Neural crest cell (in vitro differentiated cells): Measurements from ENCODE around the gene ZNF664. TPM values are rescaled to one million over a fixed set of nuclear protein-coding genes. Genes with fewer than 3 reads are reported as not detected.

Experiments used
- DNase-seq: peaks from one replicate; pipeline ENCODE4 v3.0.0; 2021; ENCODE audit warnings: low read depth, mixed read lengths, low spot score
- H3K27ac Mint-ChIP-seq: one replicate; pipeline ENCODE4 v1.8.0; 2021; ENCODE audit warnings: mild to moderate bottlenecking, mixed read lengths; ENCODE audit not compliant: unreplicated experiment
- H3K27me3 Mint-ChIP-seq: 2 replicates; pipeline ENCODE4 v1.8.0; 2021; ENCODE audit warnings: low read depth, mild to moderate bottlenecking, mixed read lengths
- H3K36me3 Mint-ChIP-seq: 2 replicates; pipeline ENCODE4 v1.8.0; 2021; ENCODE audit warnings: low read depth, mild to moderate bottlenecking, mixed read lengths
- H3K4me1 Mint-ChIP-seq: 2 replicates; pipeline ENCODE4 v1.8.0; 2021; ENCODE audit warnings: mixed read lengths
- H3K4me3 Mint-ChIP-seq: one replicate; pipeline ENCODE4 v1.8.0; 2021; ENCODE audit warnings: mild to moderate bottlenecking, mixed read lengths
- H3K9me3 Mint-ChIP-seq: 2 replicates; pipeline ENCODE4 v1.8.0; 2021; ENCODE audit warnings: mixed read lengths
- CTCF ChIP-seq: fragments of 200-600 bp; sonication (generic); conservative IDR thresholded peaks from 2 replicates; pipeline ENCODE4 v1.5.0; 2021; ENCODE audit warnings: antibody characterized with exemption, mild to moderate bottlenecking
- total RNA-seq: library from RNA; stranded (reverse); gene quantifications from 2 replicates; pipeline ENCODE4 v1.2.1, GENCODE V29; 2021

The ZNF664 gene
- total RNA-seq, 1 donor from 2014 or later: 156 TPM

DNA sequence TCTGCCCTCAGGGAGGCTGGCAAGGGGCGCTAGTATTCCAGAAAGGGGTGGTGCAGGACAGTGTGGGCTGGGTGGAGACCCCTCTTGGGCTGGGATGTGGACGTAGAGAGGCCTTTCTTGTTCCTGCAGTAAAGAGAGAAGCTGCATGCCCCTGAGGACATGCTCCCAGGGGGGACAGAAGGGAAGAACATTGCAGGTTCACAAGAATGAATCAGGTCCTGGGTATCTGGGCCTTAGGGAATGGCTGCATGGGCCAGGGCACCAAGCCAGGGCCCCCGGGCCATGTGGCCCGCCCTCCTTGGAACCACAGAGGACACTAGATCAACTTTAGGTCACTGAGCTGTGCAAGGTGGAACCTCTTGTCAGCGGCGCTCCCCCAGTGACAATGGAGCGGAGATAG is 51.8 kb downstream of the ZNF664 start:
- peaks cover 18% of the 10 kb centered on the region for H3K4me1 Mint-ChIP-seq
- no peaks in the 10 kb centered on the region for H3K36me3 Mint-ChIP-seq
- no peak for TF ChIP-seq CTCF
- H3K9me3 Mint-ChIP-seq: no peaks in the 10 kb centered on the region
- H3K27me3 Mint-ChIP-seq: no peaks in the 10 kb centered on the region
- DNase-seq: no peak
- H3K4me3 Mint-ChIP-seq: no peak overlapping the region
- no peak overlapping the region for H3K27ac Mint-ChIP-seq

DNA sequence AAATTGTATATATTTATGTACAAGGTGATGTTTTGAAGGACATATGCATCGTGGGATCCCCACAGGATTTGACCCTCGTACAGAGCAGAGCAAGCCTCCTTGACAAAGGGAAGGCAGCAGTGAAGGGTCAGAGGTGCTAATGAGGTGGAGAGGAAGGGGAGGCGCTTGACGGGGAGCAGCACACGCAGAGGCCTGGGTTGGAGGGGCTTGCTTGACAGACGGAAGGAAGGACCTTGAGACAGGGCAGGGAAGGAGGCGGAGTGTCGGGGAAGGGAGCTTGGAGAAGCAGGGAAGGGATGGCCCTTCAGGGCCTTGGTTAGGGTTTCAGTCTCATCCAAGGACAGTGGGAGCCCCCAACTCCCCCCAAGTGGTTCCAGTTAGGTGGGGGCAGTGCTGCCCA is 52.6 kb downstream of the ZNF664 start:
- Mint-ChIP-seq H3K4me3 (no peak overlapping the region), H3K4me1 (peaks cover 23% of the 10 kb centered on the region), H3K27ac (no peak overlapping the region), H3K36me3 (no peaks in the 10 kb centered on the region), H3K9me3 (no peaks in the 10 kb centered on the region), H3K27me3 (no peaks in the 10 kb centered on the region)
- no peak for TF ChIP-seq CTCF
- no peak for DNase-seq

DNA sequence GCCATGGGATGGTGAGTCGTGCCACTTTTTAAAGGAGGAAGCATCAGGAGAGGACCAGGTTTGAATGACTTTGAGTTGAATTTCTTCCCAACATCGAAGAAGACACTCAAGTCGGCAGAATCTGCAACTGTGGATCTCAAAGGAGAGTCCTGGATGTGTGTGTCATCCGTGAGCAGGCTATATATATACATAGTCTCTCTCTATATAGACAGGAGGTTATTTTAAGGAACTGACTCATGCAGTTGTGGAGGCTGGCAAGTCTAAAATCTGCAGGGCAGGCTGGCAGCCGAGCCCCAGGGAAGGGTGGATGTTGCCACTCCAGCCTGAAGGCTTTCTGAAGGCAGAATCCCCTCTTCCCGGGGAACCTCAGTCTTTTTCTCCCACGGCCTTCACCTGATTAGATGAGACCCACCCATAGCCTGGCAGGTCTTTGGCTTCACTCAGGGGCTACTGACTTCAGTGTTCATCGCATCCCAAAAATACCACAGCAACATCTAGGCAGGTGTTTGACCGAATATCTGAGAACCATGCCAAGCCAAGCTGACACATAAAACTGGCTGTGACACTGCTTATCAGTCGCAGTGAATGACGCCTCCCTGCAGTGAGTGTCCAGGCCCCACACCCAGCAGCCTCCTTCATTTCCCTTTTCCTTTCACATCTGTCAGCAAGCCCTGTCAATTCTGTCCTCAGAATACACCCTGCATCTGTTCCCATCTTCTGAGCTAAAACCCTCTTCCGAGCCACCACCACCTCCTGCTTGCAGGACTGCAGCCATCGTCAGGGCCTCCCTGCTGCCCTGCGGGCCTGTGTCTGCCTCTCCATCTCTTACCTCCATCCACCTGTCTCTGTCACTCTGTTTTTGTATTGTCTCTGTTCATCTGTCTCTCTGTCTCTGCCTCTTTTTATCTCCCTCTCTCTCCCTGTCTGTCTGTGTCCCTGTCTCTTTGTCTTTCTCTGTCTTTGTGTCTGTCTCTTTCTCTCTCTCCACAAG is 54.0 kb downstream of the ZNF664 start:
- DNase-seq: no peak
- Mint-ChIP-seq H3K4me1 (peaks cover 24% of the 10 kb centered on the region), H3K36me3 (no peaks in the 10 kb centered on the region), H3K4me3 (no peak overlapping the region), H3K27me3 (no peaks in the 10 kb centered on the region), H3K9me3 (no peaks in the 10 kb centered on the region), H3K27ac (peak overlapping the region; percentile 52)
- TF ChIP-seq CTCF: no peak

- Mint-ChIP-seq H3K9me3 (no peaks in the 10 kb centered on the region), H3K27ac (no peak overlapping the region), H3K36me3 (no peaks in the 10 kb centered on the region)
Observed at GRCh38 chr12:124027753-124028554, 54.9 kb downstream of the ZNF664 start.

More at GRCh38 chr12:124027753-124028554, 54.9 kb downstream of the ZNF664 start:
- Mint-ChIP-seq H3K27me3 (no peaks in the 10 kb centered on the region), H3K4me3 (no peak overlapping the region), H3K4me1 (peaks cover 24% of the 10 kb centered on the region)
- no peak for DNase-seq
- no peak for TF ChIP-seq CTCF
